ENCODE data around the gene LARP4. TPM values are rescaled to one million over a fixed set of nuclear protein-coding genes. Genes with fewer than 3 reads are reported as not detected.

Gene LARP4
- total RNA-seq, 1 donor from 2014 or later = 29.2 TPM

GRCh38 chr12:50397117-50397650, 3.5 kb upstream of the LARP4 start:
- no peaks in the 10 kb centered on the region for H3K36me3 ChIP-seq (ENCODE audit: control insufficient read depth, insufficient read depth, low read length)
- DNase-seq (ENCODE audit: low read depth) = peak; percentile 68
- no peak for FAIRE-seq

GRCh38 chr12:50398931-50399330, 1.8 kb upstream of the LARP4 start:
- DNase-seq (ENCODE audit: low read depth) (no peak), FAIRE-seq (no peak)
- Histone ChIP-seq H3K36me3 (ENCODE audit: control insufficient read depth, insufficient read depth, low read length) (no peaks in the 10 kb centered on the region), H3K4me3 (ENCODE audit: low read depth, low read length) (no peak overlapping the region), H3K27me3 (ENCODE audit: control insufficient read depth, insufficient read depth, low read length) (no peaks in the 10 kb centered on the region)
- TF ChIP-seq, protein P1, sequence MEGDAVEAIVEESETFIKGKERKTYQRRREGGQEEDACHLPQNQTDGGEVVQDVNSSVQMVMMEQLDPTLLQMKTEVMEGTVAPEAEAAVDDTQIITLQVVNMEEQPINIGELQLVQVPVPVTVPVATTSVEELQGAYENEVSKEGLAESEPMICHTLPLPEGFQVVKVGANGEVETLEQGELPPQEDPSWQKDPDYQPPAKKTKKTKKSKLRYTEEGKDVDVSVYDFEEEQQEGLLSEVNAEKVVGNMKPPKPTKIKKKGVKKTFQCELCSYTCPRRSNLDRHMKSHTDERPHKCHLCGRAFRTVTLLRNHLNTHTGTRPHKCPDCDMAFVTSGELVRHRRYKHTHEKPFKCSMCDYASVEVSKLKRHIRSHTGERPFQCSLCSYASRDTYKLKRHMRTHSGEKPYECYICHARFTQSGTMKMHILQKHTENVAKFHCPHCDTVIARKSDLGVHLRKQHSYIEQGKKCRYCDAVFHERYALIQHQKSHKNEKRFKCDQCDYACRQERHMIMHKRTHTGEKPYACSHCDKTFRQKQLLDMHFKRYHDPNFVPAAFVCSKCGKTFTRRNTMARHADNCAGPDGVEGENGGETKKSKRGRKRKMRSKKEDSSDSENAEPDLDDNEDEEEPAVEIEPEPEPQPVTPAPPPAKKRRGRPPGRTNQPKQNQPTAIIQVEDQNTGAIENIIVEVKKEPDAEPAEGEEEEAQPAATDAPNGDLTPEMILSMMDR (IDR thresholded peaks at IDR 0.05; ENCODE audit: insufficient read depth, low read length, severe bottlenecking) = no peak

More at GRCh38 chr12:50397117-50397650, 3.5 kb upstream of the LARP4 start:
- H3K27me3 ChIP-seq (ENCODE audit: control insufficient read depth, insufficient read depth, low read length) = no peaks in the 10 kb centered on the region
- H3K4me3 ChIP-seq (ENCODE audit: low read depth, low read length) = no peak overlapping the region
- TF ChIP-seq, protein P1 (IDR thresholded peaks at IDR 0.05; ENCODE audit: insufficient read depth, low read length, severe bottlenecking) = no peak

- DNase-seq (ENCODE audit: low read depth) = no peak
- no peaks in the 10 kb centered on the region for H3K36me3 ChIP-seq (ENCODE audit: control insufficient read depth, insufficient read depth, low read length)
- H3K4me3 ChIP-seq (ENCODE audit: low read depth, low read length) = peak overlapping the region; percentile 69
- no peaks in the 10 kb centered on the region for H3K27me3 ChIP-seq (ENCODE audit: control insufficient read depth, insufficient read depth, low read length)
- TF ChIP-seq, protein P1 (IDR thresholded peaks at IDR 0.05; ENCODE audit: insufficient read depth, low read length, severe bottlenecking) = no peak
- FAIRE-seq = no peak
These were observed 514 bp upstream of the LARP4 start for GRCh38 chr12:50400104-50400637.

- Histone ChIP-seq H3K4me3 (ENCODE audit: low read depth, low read length) (peak overlapping the region; percentile 69), H3K27me3 (ENCODE audit: control insufficient read depth, insufficient read depth, low read length) (no peaks in the 10 kb centered on the region), H3K36me3 (ENCODE audit: control insufficient read depth, insufficient read depth, low read length) (no peaks in the 10 kb centered on the region)
- no peak for FAIRE-seq
- peak; percentile 36 for DNase-seq (ENCODE audit: low read depth)
- TF ChIP-seq, protein P1 (IDR thresholded peaks at IDR 0.05; ENCODE audit: insufficient read depth, low read length, severe bottlenecking) = no peak
These were observed 906 bp downstream of the LARP4 start for GRCh38 chr12:50401500-50402081.

- peak overlapping the region; percentile 69 for H3K4me3 ChIP-seq (ENCODE audit: low read depth, low read length)
- no peaks in the 10 kb centered on the region for H3K36me3 ChIP-seq (ENCODE audit: control insufficient read depth, insufficient read depth, low read length)
- TF ChIP-seq, protein P1 (IDR thresholded peaks at IDR 0.05; ENCODE audit: insufficient read depth, low read length, severe bottlenecking) = no peak
- DNase-seq (ENCODE audit: low read depth) (peak; percentile 37), FAIRE-seq (no peak)
- H3K27me3 ChIP-seq (ENCODE audit: control insufficient read depth, insufficient read depth, low read length) = no peaks in the 10 kb centered on the region
These were observed 1.7 kb downstream of the LARP4 start for GRCh38 chr12:50402264-50403000.
